GM19395 (cell line): ENCODE data around the gene FOLR1.
A peak's percentile ranks its signal among the peaks of the same experiment; 100 is the strongest.

Experiments used
- ATAC-seq: cut with Tn5 transposase; IDR thresholded peaks from one replicate; pipeline ENCODE4 v1.9.1; 2021; ENCODE audit warnings: mild to moderate bottlenecking, moderate library complexity; ENCODE audit not compliant: unreplicated experiment

Gene FOLR1

DNA sequence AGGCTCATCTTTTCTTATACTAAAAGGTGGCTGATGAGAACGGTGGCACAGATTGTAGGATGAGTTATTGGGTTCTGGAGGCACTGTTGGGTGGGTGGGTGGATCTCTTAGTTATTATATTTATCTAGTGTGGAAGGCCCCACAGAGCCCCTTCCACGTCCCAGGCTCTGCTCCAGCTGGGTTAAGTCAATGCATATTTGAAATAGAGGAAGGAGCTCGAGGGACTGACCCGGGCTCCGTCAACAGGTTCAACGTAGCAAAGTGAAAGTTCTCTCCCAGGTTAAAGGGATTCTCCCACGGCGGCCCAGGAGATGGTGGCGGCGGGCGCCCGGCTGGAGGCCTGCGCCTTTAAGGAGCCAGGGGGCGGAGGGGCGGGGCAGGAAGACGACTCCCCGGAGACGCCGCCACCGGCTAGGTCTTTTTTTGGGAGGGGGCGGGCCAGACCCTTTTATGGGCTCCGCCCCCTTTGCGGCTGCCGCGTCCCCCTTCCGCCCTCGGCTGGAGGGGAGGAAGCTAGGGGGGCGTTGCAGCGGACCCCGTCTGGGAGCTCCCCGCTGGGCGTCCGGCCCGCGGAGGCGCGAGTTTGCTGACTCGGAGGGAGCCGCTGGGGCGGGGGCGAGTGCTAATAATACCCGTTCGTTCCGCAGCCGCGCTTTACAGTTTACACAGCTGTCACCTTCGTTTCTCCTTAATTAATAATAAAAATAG, 31.1 kb downstream of the FOLR1 start:
- ATAC-seq: peak; percentile 67

DNA sequence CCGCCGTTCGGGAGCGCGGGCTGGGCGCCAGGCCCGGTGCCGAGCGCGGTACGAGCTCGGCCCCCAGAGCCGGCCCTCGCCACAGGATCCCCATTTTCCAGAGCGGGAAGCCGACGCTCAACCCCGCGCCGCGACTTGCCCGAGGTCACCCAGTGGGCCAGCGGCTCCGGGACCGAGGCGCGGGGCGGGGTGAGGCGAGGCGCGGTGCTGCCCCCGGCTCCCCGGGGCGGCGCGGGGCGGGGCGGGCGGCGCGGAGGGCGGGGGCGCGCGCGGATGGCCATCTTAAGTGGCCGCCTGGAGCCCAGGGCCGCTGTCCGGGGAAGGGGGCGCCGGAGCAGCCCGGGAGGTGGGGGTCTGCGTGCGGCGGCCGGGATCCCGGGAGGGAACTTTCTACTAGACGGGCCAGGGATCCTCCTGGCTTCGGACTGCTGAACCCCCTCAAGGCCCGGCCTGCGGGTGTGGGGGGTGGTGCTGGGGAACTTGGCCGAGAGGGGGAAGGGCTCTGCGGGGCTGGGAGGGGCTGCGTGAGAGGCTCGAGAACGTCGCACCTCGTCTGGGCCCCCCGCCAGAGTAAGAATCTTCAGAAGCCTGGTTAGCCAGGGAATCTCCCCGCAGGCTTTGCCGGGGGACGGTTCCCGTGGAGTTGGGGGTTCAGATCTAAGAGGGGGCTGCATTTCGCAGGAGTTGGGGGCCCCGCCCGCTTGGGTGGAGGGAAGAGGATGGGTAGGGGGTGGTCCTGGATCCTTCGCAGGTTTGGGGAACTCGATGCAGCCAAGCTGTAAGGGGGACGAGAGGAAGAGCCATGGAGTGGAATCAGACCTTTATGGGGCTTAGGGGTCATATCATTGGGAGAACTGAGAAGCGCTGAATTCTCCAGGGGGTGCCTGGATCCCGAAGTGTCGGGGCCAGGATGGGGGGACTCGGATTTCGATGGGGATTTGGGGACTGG, 31.9 kb downstream of the FOLR1 start:
- peak; percentile 52 for ATAC-seq

DNA sequence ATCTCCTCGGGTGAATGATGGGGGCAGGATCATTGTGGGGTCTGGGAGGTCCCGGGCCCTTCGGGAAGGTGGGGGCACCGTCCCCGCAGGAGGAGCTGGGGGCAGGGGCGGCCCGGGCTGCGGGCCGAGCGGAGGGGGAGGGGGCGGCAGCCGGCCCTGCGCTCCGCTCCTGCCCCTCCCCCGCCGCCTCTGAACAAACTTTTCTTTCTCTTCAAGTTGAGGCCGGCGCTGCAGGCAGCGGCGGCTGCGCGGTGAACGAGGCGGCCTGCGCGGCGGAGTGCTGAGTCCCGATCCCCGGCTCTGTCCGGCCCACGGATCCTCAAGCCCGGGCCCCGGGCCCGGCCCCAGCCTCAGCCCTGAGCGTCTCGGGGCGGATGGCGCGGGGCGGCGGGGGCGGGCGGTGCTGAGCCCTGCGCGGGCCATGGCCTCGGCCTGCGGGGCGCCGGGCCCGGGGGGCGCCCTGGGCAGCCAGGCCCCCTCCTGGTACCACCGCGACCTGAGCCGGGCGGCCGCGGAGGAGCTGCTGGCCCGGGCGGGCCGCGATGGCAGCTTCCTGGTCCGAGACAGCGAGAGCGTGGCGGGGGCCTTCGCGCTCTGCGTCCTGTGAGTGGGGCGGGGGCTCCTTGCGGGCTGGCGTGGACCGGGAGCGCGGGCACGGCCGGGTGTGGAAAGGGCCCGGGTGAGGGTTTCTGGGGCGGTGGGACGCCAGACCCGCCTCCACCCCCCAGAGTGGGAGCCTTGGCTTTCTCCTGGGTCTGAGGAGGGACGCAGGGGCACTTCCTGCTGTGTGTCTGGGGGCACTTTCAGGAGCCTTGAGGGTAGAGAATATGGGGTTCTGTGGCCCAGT, 32.8 kb downstream of the FOLR1 start, which contains the start of gene INPPL1:
Gene INPPL1 (plus strand): TSS at position 204 of the 847 bp plus-strand sequence. CDS start 218 bp downstream, at position 422.
- no peak for ATAC-seq

DNA sequence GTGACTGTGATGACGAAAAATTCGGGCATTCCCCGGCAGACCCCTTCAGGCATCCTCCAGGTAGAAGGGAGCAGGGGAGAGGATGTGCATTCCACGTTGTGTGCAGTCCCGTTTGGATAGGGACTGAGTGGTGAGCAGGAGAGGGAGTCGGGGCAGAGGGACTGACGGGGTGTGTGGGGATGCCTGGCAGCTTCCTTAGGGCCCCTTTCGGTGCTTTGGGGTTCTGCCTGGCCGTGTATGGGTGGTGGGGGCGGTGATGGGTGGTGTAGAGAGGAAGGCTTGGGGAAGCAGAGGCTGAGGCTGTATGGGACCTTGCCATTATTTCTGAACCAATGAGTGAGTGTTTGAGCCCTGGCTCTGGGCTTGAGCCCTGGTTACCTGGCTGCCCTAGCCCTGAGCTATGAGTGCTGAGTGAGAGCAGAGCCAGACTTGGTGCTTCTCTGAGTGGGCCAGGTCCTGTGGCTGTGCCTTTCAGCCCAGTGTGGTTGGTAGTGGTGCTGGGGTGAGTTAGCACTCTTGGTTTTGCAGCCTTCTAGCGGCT, 33.5 kb downstream of the FOLR1 start:
- ATAC-seq: no peak

DNA sequence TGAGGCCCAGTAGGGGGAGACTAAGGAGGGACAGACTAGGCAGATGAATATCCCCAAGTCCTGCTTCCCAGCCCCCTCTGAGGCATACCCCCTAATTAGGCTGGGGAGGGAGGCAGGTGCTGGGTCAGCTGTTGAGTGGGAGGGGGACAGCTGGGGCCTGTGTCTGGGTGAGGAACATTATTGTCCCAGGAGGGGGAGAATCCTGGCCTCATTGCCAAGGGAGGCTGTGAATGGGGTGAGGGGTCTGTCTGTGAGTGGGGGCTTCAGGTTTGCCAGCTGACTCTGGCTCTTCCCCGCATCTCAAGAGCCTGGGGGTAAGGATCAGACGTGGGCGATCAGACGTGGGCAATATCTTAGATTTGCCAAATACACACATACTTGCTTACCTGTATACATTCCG, 34.8 kb downstream of the FOLR1 start:
- no peak for ATAC-seq

DNA sequence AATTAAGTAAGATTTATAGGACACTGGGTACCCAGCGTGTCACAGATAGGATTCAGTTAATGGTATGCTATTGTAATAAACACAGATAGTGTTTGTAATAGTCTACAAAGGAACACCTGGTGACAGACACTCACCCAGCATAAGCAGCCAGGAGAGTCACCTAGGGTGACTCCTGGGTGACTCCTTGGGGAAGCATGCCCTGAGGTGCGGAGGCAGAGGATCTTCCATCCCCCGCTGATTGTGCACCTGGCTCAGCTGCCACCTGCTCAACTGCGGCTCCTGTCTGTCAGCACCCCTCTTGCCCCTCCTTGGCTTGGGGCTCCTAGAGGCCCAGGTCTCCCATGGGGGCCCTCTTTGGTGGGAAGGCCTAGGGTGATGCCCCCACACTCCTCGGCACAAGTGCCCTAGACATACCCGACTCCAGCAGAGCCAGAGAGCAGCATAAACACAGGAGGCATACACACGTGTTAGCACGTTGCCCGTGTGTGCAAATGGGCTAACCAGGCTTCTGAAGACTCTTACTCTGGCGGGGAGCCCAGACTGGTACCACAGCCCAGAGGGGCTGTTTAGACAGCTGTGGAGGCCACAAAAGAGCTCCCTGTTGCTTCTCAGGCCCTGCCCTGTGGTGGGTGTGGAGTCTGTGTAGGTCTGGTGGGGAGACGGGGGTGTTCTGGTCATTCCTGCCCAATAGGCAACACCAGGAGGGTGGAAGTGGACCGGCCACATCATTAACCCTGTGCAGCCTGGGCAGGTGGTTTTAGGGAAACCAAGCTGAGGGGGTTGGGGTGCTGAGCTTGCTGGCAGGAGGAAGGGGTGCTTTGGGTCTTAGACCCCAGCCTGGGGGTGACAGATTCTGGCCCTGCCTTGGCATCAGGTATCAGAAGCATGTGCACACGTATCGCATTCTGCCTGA, 35.6 kb downstream of the FOLR1 start:
- ATAC-seq: no peak

DNA sequence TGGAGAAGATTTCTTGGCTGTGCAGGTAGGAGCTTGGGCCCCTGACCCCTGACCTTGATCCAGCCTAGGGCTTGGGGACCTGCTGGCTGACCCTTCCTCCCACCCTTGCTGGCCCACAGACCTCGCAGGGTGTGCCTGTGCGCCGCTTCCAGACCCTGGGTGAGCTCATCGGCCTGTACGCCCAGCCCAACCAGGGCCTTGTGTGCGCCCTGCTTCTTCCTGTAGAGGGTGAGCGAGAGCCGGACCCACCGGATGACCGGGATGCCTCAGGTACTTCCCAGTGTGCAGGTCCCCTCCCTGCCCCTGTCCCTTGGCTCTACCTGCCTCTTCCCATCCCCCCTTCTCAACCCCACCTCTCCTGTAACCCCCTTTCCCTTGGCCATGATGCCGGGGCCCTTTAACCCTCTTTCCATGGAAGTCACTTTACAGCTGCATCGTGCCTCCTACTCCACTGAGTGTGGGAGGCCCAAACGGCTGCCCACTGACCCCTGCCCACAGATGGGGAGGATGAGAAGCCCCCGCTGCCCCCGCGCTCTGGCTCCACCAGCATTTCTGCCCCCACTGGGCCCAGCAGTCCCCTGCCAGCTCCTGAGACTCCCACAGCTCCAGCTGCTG, 36.4 kb downstream of the FOLR1 start:
- no peak for ATAC-seq

DNA sequence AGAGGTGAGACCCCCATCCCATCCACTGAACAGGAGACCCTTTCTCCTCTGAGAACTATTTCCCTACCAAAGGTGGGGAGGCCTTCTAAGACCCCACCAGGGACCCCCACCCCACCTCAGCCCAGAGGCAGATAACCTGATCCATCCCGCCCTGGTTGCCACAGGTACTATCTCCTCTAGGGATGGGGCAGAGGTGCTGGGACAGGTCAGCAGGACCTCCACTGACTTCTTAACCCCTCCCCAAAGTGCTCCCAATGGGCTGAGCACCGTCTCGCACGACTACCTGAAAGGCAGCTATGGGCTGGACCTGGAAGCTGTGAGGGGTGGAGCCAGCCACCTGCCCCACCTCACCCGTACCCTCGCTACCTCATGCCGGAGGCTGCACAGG, 36.9 kb downstream of the FOLR1 start:
- ATAC-seq: no peak

DNA sequence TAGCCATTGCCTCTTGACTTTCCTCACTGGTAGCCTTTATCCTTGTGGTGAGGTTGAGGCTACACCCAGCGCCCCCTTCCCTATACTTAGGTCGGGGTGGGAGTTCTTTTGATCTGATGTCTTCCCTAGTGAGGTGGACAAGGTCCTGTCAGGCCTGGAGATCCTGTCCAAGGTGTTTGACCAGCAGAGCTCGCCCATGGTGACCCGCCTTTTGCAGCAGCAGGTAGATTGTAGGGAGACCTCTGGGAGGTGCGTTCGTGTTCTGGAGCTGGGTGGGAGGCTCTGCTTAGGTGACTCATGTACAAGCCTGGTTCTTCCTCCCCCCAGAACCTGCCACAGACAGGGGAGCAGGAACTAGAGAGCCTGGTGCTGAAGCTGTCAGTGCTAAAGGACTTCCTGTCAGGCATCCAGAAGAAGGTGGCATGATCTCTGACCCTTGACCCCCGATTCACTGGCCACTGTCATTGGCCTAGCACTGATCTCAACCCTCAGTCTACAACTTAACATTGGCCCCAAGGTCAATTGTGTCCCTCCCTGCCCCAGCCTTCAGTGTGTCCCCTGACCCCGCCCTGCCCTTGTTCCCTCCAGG, 37.5 kb downstream of the FOLR1 start:
- ATAC-seq: no peak

DNA sequence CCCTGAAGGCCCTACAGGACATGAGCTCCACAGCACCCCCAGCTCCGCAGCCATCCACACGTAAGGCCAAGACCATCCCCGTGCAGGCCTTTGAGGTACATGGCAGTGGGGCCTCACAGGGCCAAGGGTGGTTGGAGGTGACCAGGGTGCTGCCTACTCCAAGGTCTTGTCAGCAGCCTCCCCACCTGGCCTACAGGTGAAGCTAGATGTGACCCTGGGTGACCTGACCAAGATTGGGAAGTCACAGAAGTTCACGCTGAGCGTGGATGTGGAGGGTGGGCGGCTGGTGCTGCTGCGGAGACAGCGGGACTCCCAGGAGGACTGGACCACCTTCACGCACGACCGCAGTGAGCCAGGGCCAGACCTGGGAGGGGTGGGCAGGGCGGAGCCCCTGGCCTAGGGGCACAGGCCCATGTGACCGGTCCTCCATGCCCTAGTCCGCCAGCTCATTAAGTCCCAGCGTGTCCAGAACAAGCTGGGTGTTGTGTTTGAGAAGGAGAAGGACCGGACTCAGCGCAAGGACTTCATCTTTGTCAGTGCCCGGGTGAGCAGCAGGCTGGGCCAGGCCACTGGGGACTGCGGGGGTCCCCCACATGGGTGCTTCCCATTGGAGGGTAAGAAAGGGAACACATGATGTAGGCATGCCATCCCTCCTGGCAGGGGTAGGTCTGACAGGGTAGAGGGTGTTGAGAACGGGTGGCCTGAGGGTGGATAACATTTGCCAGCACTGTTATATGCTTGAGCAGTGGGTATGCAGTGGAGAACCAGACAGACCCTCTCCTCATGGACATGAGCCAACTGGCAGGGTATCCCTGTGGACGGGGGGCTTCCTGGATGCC, 38.2 kb downstream of the FOLR1 start:
- no peak for ATAC-seq

DNA sequence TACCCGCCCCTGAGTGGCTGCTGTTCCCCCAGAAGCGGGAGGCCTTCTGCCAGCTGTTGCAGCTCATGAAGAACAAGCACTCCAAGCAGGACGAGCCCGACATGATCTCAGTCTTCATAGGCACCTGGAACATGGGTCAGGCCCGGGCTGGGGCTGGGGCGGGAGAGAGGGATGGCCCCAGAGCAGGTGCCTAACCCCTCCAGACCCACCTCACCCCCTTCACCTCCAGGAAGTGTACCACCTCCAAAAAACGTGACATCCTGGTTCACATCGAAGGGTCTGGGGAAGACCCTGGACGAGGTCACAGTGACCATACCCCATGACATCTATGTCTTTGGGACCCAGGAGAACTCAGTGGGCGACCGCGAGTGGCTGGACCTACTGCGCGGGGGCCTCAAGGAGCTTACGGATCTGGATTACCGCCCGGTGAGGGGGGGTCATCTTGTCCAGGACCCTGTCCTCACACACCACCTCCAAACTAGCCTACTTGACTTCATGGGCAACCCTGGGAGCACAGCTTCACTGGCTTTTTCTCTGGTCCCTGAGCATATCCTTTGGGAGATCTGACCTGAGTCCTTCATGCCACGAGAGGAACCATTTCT, 38.9 kb downstream of the FOLR1 start:
- ATAC-seq: no peak

DNA sequence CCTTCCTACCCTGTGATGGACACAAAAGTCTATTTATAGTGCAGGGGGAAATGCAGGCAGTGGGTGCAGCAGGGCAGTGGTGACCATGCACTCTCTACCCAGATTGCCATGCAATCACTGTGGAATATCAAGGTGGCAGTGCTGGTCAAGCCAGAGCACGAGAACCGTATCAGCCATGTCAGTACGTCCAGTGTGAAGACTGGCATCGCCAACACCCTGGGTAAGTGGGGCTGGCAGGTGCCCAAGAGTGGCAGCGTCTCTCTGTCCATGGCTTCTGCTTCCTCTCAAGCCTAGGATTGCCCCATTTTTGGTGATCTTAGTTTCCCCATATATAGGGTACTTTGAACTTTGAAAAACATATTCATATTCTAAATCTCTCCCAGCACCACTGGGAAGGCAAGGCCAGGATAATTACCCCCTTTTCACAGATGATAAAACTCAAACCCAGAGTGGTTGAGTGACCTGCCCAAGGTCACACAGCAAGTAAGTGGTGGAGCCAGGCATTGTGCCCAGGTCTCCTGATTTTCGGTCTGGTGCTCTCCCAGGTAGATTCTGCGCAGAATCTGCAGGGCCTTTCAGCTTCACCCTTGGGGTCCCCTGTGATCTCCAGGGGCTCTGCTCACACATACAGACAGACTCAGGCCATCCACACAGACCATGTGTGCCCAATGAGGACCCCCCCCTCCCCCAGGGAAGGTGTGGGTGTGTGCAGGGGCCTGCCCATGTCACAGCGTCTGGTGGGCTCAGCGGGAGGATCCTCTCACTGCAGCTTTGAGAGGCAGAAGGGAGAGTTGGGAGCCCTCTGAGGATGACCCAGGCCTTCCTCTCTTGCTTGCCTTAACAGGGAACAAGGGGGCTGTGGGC, 39.7 kb downstream of the FOLR1 start:
- no peak for ATAC-seq

DNA sequence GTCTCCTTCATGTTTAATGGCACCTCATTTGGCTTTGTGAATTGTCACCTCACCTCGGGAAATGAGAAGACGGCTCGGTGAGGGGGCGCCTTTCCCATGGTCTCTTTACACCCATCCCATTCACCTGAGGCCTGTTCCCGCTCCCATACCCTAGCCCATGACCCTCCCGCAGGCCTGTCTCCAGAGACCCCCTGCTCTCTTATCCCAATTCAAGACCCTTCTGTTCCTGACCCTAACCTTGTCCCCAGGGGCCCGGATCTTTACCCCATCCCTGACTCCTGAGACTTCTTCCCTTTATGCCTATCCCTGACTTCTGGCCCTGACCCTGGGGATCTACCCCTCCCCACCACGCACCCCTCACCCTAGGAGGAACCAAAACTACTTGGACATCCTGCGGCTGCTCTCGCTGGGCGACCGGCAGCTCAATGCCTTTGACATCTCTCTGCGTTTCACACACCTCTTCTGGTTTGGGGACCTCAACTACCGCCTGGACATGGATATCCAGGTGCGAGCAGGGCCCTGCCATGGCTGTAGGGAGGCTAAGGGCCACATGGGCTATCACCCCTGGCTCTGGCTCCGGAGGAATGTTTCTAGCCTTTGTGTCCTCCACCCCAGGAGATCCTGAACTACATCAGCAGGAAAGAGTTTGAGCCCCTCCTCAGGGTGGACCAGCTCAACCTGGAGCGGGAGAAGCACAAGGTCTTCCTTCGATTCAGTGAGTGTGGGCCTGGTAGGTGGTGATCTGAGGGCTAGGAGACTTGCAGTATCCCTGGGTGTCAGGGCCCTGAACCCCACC, 40.5 kb downstream of the FOLR1 start:
- ATAC-seq: no peak

DNA sequence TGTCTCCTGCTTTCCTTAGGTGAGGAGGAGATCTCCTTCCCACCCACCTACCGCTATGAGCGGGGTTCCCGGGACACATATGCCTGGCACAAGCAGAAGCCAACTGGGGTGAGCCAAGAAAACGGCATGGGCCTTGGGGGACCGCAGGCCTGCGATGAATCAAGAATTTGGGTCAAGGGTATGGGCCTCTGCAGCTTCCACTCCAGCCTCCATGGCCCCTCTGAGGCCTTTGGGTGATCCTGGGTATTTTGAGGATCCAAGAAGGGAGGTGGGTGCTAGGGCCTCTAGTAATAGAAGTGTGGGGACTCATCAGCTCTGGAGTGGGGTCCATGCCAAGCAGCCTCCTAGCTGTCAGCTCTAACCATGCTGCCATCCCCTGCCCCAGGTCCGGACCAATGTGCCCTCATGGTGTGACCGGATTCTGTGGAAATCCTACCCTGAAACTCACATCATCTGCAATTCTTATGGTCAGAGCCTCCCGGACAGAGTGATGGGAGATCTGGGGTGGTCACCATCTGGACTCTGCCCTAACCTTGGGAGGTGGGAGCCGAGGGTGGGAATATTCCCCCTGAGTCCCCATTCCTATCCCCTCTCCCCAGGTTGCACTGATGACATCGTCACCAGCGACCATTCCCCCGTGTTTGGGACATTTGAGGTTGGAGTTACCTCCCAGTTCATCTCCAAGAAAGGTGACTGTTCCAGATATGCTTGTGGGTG, 41.3 kb downstream of the FOLR1 start:
- ATAC-seq: no peak

DNA sequence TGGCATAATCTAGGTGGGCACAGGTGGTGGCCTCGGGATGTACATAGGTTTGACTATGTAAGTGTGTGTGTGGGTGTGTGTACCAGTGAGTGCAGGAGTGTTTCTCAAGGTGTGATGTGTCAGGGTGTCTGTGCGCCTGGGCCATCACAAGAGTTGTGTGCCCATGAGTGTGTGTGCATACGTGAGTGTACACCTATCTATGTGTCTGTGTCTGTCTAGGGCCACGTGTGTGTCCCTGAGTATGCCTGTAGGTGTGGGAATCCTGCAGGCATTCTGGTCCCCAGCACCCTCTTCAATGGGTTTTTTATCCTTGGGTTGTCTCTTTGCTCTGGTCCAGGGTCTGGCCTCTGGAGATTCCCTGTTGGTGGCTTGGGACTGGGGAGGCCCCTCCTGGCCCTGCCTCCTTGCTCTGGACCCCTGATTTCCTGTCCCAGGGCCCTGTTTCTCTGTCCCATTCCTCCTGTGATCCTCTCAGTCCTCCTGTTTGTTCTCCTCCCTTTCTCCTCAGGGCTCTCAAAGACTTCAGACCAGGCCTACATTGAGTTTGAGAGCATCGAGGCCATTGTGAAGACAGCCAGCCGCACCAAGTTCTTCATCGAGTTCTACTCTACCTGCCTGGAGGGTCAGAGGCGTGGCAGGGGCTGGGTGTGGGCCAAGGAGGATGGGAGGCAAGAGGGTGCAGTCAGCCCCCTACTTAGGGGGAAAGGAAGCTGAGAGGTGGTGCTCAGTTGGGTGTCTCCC, 42.0 kb downstream of the FOLR1 start:
- ATAC-seq: no peak
